Endothelial cell (in vitro differentiated cells): ENCODE results near the gene ITPK1. TPM values are rescaled to one million over a fixed set of nuclear protein-coding genes. Genes with fewer than 3 reads are reported as not detected.

Experiments
- DNase-seq: peaks from one replicate; pipeline ENCODE4 v3.0.0; 2021; ENCODE audit warnings: low spot score
- H3K27ac Mint-ChIP-seq: one replicate; pipeline ENCODE4 v1.8.0; 2021; ENCODE audit warnings: mixed read lengths, inconsistent platforms; ENCODE audit not compliant: unreplicated experiment
- H3K27me3 Mint-ChIP-seq: one replicate; pipeline ENCODE4 v1.8.0; 2021; ENCODE audit warnings: mild to moderate bottlenecking, moderate library complexity, mixed read lengths, inconsistent platforms; ENCODE audit not compliant: unreplicated experiment
- H3K36me3 Mint-ChIP-seq: one replicate; pipeline ENCODE4 v1.8.0; 2021; ENCODE audit warnings: mild to moderate bottlenecking, low read depth, mixed read lengths, inconsistent platforms; ENCODE audit not compliant: unreplicated experiment
- H3K4me1 Mint-ChIP-seq: one replicate; pipeline ENCODE4 v1.8.0; 2021; ENCODE audit warnings: mild to moderate bottlenecking, mixed read lengths, inconsistent platforms; ENCODE audit not compliant: unreplicated experiment
- H3K4me3 Mint-ChIP-seq: one replicate; pipeline ENCODE4 v1.8.0; 2021; ENCODE audit warnings: mild to moderate bottlenecking, mixed read lengths, inconsistent platforms; ENCODE audit not compliant: unreplicated experiment
- H3K9me3 Mint-ChIP-seq: one replicate; pipeline ENCODE4 v1.8.0; 2021; ENCODE audit warnings: mixed read lengths, inconsistent platforms; ENCODE audit not compliant: unreplicated experiment
- CTCF ChIP-seq: fragments of 200-600 bp; sonication (generic); IDR thresholded peaks from one replicate; pipeline ENCODE4 v1.5.0; 2021; ENCODE audit warnings: antibody characterized with exemption; ENCODE audit not compliant: unreplicated experiment
- total RNA-seq: library from RNA; stranded (reverse); fragmentation: NEBNext Ultra II Directional; extraction: Animal tissue kit (Norgen Biotek cat#: 25700); gene quantifications from one replicate; pipeline ENCODE4 v1.2.1, GENCODE V29; 2021; ENCODE audit not compliant: unreplicated experiment

ITPK1 gene
- total RNA-seq, 1 donor from 2014 or later, result 39.2 TPM

DNA sequence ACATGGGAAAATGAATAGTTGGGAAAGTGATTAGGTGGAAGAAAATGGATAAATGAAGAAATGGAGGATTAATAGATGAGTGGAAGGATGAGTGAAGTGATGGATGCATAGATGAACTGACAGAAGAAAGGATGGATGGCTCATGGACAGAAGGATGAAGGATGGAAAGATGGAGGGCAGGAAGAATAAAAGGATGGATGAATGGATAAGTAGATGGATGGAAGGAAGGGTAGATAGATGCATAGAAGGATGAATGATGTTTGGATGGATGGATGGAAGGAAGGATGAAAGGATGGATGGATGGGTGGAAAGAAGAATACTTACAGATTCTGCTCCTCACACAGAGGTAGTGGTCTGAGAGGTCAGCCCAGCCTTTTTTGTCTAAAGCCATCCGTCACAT lies 228.6 kb downstream of the ITPK1 start:
- Mint-ChIP-seq H3K9me3 (peaks cover 5% of the 10 kb centered on the region), H3K27ac (no peak overlapping the region), H3K4me1 (no peaks in the 10 kb centered on the region), H3K4me3 (no peak overlapping the region), H3K27me3 (peaks cover 7% of the 10 kb centered on the region), H3K36me3 (no peaks in the 10 kb centered on the region)
- no peak for TF ChIP-seq CTCF
- no peak for DNase-seq

Other genes starting within 250 kb of the ITPK1 start
- 0.67 TPM for gene CHGA, start 192.8 kb downstream of the ITPK1 start, total RNA-seq
- 22.4 TPM for gene MOAP1, start 69.0 kb upstream of the ITPK1 start, total RNA-seq
- 13.6 TPM for gene LYSET, start 69.4 kb upstream of the ITPK1 start, total RNA-seq
- 15.5 TPM for gene GON7, start 91.1 kb upstream of the ITPK1 start, total RNA-seq
- 35.8 TPM for gene UBR7, start 91.3 kb upstream of the ITPK1 start, total RNA-seq
- gene BTBD7, start 217.1 kb upstream of the ITPK1 start, total RNA-seq, result 71.1 TPM
- not detected for gene COX8C, start 231.3 kb upstream of the ITPK1 start, total RNA-seq